Measurements from ENCODE around the gene LKAAEAR1. TPM values are rescaled to one million over a fixed set of nuclear protein-coding genes. Genes with fewer than 3 reads are reported as not detected.
"Not testable (repeated sequence)": the region's sequence is repeated elsewhere in the genome, so short reads cannot be mapped to it uniquely, and the experiment has no call there.

LKAAEAR1 gene
- total RNA-seq: not detected

- Mint-ChIP-seq H3K27me3 (peaks cover 30% of the 10 kb centered on the region), H3K9me3 (ENCODE audit: low read depth) (peaks cover 2% of the 10 kb centered on the region), H3K4me1 (peaks cover 22% of the 10 kb centered on the region), H3K4me3 (peak within 1 kb of the TSS; percentile 58), H3K36me3 (peaks cover 1% of the 10 kb centered on the region), H3K27ac (no peak within 1 kb of the TSS)
- CTCF ChIA-PET: interaction anchor here (0.7 to 8.4 kb wide), 17 partner anchors 12 to 588 kb away, joined by 3 to 110 read pairs (median 5); partner anchors contain the start of genes NPBWR2, PCMTD2, SAMD10 and TCEA2
- DNase-seq (no peak), ATAC-seq (no peak)
These were observed at the start of gene LKAAEAR1 for GRCh38 chr20:64083804-64084684. LKAAEAR1 (minus strand) TSS chr20:64084398; CDS start chr20:64084219, 179 bp downstream.

- Mint-ChIP-seq H3K36me3 (no peaks in the 10 kb centered on the region), H3K9me3 (ENCODE audit: low read depth) (no peaks in the 10 kb centered on the region), H3K27me3 (peaks cover 15% of the 10 kb centered on the region), H3K4me1 (no peaks in the 10 kb centered on the region), H3K27ac (no peak overlapping the region), H3K4me3 (no peak overlapping the region)
- DNase-seq (no peak), ATAC-seq (peak; percentile 66)
- CTCF ChIA-PET: interaction anchor here (1.0 kb wide), 1 partner anchor 11 kb away, joined by 3 read pairs; no protein-coding TSS in a partner anchor
These were observed 47.2 kb upstream of the LKAAEAR1 start for GRCh38 chr20:64131406-64131805.

GRCh38 chr20:64130876-64131275 lies 46.7 kb upstream of the LKAAEAR1 start:
- Mint-ChIP-seq H3K9me3 (ENCODE audit: low read depth) (no peaks in the 10 kb centered on the region), H3K27me3 (peaks cover 15% of the 10 kb centered on the region), H3K4me3 (no peak overlapping the region), H3K27ac (no peak overlapping the region), H3K4me1 (no peaks in the 10 kb centered on the region), H3K36me3 (no peaks in the 10 kb centered on the region)
- ATAC-seq (no peak), DNase-seq (no peak)
- CTCF ChIA-PET: interaction anchor here (1.0 kb wide), 1 partner anchor 10 kb away, joined by 3 read pairs; no protein-coding TSS in a partner anchor

GRCh38 chr20:64130271-64130670 lies 46.1 kb upstream of the LKAAEAR1 start:
- no peaks in the 10 kb centered on the region for H3K36me3 Mint-ChIP-seq
- no peak overlapping the region for H3K4me3 Mint-ChIP-seq
- ATAC-seq: no peak
- DNase-seq: no peak
- H3K9me3 Mint-ChIP-seq (ENCODE audit: low read depth): no peaks in the 10 kb centered on the region
- CTCF ChIA-PET: interaction anchor here (0.7 kb wide), 1 partner anchor 92 kb away, joined by 3 read pairs; no protein-coding TSS in a partner anchor
- H3K27ac Mint-ChIP-seq: no peak overlapping the region
- H3K27me3 Mint-ChIP-seq: peaks cover 15% of the 10 kb centered on the region
- H3K4me1 Mint-ChIP-seq: no peaks in the 10 kb centered on the region

- CTCF ChIA-PET: interaction anchor here (0.7 kb wide), 1 partner anchor 91 kb away, joined by 3 read pairs; no protein-coding TSS in a partner anchor
- H3K4me3 Mint-ChIP-seq: no peak overlapping the region
- no peak overlapping the region for H3K27ac Mint-ChIP-seq
- DNase-seq (no peak), ATAC-seq (no peak)
- H3K9me3 Mint-ChIP-seq (ENCODE audit: low read depth): no peaks in the 10 kb centered on the region
- no peaks in the 10 kb centered on the region for H3K4me1 Mint-ChIP-seq
- H3K27me3 Mint-ChIP-seq: peaks cover 26% of the 10 kb centered on the region
- no peaks in the 10 kb centered on the region for H3K36me3 Mint-ChIP-seq
These were observed 45.1 kb upstream of the LKAAEAR1 start for GRCh38 chr20:64129146-64129782.

- H3K9me3 Mint-ChIP-seq (ENCODE audit: low read depth); DNase-seq; H3K36me3 Mint-ChIP-seq; H3K4me3 Mint-ChIP-seq; ATAC-seq; H3K27ac Mint-ChIP-seq; H3K4me1 Mint-ChIP-seq: not testable (repeated sequence)
- H3K27me3 Mint-ChIP-seq: peaks cover 40% of the 10 kb centered on the region
- CTCF ChIA-PET: interaction anchor here (5.4 kb wide), 1 partner anchor 42 kb away, joined by 110 read pairs; the partner anchor contains the start of genes LKAAEAR1, OPRL1 and RGS19
These were observed 39.3 kb upstream of the LKAAEAR1 start for GRCh38 chr20:64123517-64123916.

- H3K36me3 Mint-ChIP-seq, H3K27ac Mint-ChIP-seq: not testable (repeated sequence)
These were observed 38.7 kb upstream of the LKAAEAR1 start for GRCh38 chr20:64122927-64123326.

GRCh38 chr20:64121586-64121985 lies 37.4 kb upstream of the LKAAEAR1 start:
- no peak overlapping the region for H3K27ac Mint-ChIP-seq
- peaks cover 10% of the 10 kb centered on the region for H3K4me1 Mint-ChIP-seq
- ATAC-seq (no peak), DNase-seq (no peak)
- no peaks in the 10 kb centered on the region for H3K36me3 Mint-ChIP-seq
- H3K4me3 Mint-ChIP-seq: no peak overlapping the region
- H3K9me3 Mint-ChIP-seq (ENCODE audit: low read depth): no peaks in the 10 kb centered on the region
- CTCF ChIA-PET: interaction anchor here (1.7 to 5.4 kb wide), 9 partner anchors 10 to 141 kb away, joined by 6 to 110 read pairs (median 10); partner anchors contain the start of genes LKAAEAR1, NPBWR2, OPRL1 and PRPF6
- H3K27me3 Mint-ChIP-seq: peaks cover 33% of the 10 kb centered on the region

More at GRCh38 chr20:64122927-64123326, 38.7 kb upstream of the LKAAEAR1 start:
- H3K4me1 Mint-ChIP-seq; DNase-seq; H3K9me3 Mint-ChIP-seq (ENCODE audit: low read depth); H3K4me3 Mint-ChIP-seq; ATAC-seq: not testable (repeated sequence)
- peaks cover 35% of the 10 kb centered on the region for H3K27me3 Mint-ChIP-seq
- CTCF ChIA-PET: interaction anchor here (4.1 to 5.4 kb wide), 2 partner anchors 41 to 84 kb away, joined by 38 to 110 read pairs; partner anchors contain the start of genes LKAAEAR1, OPRL1 and RGS19

GRCh38 chr20:64119681-64120341 lies 35.6 kb upstream of the LKAAEAR1 start:
- CTCF ChIA-PET: interaction anchor here (0.7 to 5.4 kb wide), 25 partner anchors 8 to 624 kb away, joined by 3 to 110 read pairs (median 6); partner anchors contain the start of genes C20orf204, LKAAEAR1, NPBWR2 and OPRL1
- H3K4me3 Mint-ChIP-seq: peak overlapping the region; percentile 5
- H3K4me1 Mint-ChIP-seq: peaks cover 10% of the 10 kb centered on the region
- DNase-seq (no peak), ATAC-seq (peak; percentile 14)
- peaks cover 28% of the 10 kb centered on the region for H3K27me3 Mint-ChIP-seq
- no peaks in the 10 kb centered on the region for H3K9me3 Mint-ChIP-seq (ENCODE audit: low read depth)
- H3K27ac Mint-ChIP-seq: peak overlapping the region; percentile 42
- H3K36me3 Mint-ChIP-seq: no peaks in the 10 kb centered on the region

GRCh38 chr20:64119301-64119680 lies 35.1 kb upstream of the LKAAEAR1 start:
- no peak overlapping the region for H3K27ac Mint-ChIP-seq
- no peaks in the 10 kb centered on the region for H3K36me3 Mint-ChIP-seq
- no peaks in the 10 kb centered on the region for H3K9me3 Mint-ChIP-seq (ENCODE audit: low read depth)
- peaks cover 23% of the 10 kb centered on the region for H3K27me3 Mint-ChIP-seq
- peaks cover 10% of the 10 kb centered on the region for H3K4me1 Mint-ChIP-seq
- CTCF ChIA-PET: interaction anchor here (0.8 to 5.4 kb wide), 8 partner anchors 9 to 623 kb away, joined by 3 to 110 read pairs (median 6); partner anchors contain the start of genes LKAAEAR1, OPRL1 and RGS19
- DNase-seq (peak; percentile 12), ATAC-seq (no peak)
- no peak overlapping the region for H3K4me3 Mint-ChIP-seq

- H3K27ac Mint-ChIP-seq; H3K4me3 Mint-ChIP-seq; H3K36me3 Mint-ChIP-seq; DNase-seq; ATAC-seq; H3K4me1 Mint-ChIP-seq; H3K9me3 Mint-ChIP-seq (ENCODE audit: low read depth): not testable (repeated sequence)
- peaks cover 11% of the 10 kb centered on the region for H3K27me3 Mint-ChIP-seq
- CTCF ChIA-PET: interaction anchor here (1.3 kb wide), 1 partner anchor 34 kb away, joined by 4 read pairs; the partner anchor contains the start of gene LKAAEAR1
These were observed 33.2 kb upstream of the LKAAEAR1 start for GRCh38 chr20:64117432-64117777.

GRCh38 chr20:64116541-64117431 lies 32.6 kb upstream of the LKAAEAR1 start:
- CTCF ChIA-PET: interaction anchor here (1.3 to 1.4 kb wide), 2 partner anchors 33 to 36 kb away, joined by 3 to 4 read pairs; partner anchors contain the start of gene LKAAEAR1
- no peak overlapping the region for H3K27ac Mint-ChIP-seq
- no peaks in the 10 kb centered on the region for H3K9me3 Mint-ChIP-seq (ENCODE audit: low read depth)
- H3K4me3 Mint-ChIP-seq: no peak overlapping the region
- ATAC-seq: no peak
- H3K27me3 Mint-ChIP-seq: peaks cover 9% of the 10 kb centered on the region
- H3K36me3 Mint-ChIP-seq: no peaks in the 10 kb centered on the region
- DNase-seq: peak; percentile 35
- H3K4me1 Mint-ChIP-seq: peaks cover 10% of the 10 kb centered on the region
